GM13976 (cell line): Measurements from ENCODE around the gene SNAP47.

ENCODE experiments used
- DNase-seq: peaks from one replicate; pipeline ENCODE4 v3.0.0; 2012; ENCODE audit warnings: low spot score
- CTCF ChIP-seq: IDR thresholded peaks from 2 replicates; pipeline ENCODE4 v1.5.1; 2012; ENCODE audit warnings: borderline replicate concordance, mild to moderate bottlenecking; ENCODE audit not compliant: insufficient read depth; ENCODE audit errors: extremely low read depth, missing control alignments, control extremely low read depth
- in situ Hi-C: fragments of 300-500 bp; cut with MboI; formaldehyde crosslinking; loops from one replicate; pipeline ENCODE4 v1.12.0; 2022; ENCODE audit warnings: low sequenced_read_pairs, mixed read lengths, inconsistent platforms; ENCODE audit not compliant: unreplicated experiment

Gene SNAP47

GRCh38 chr1:227789084-227790033 lies 54.1 kb downstream of the SNAP47 start:
- peak; percentile 21 for DNase-seq
- in situ Hi-C loops, result no loop called here
- TF ChIP-seq CTCF, result no peak

- TF ChIP-seq CTCF, result no peak
- in situ Hi-C loops, result no loop called here
- DNase-seq, result no peak
Observed at GRCh38 chr1:227790034-227790400, 54.8 kb downstream of the SNAP47 start.

GRCh38 chr1:227790868-227791267 lies 55.6 kb downstream of the SNAP47 start:
- TF ChIP-seq CTCF, result no peak
- no peak for DNase-seq
- in situ Hi-C loops, result no loop called here

GRCh38 chr1:227791425-227792143 lies 56.3 kb downstream of the SNAP47 start:
- no peak for TF ChIP-seq CTCF
- in situ Hi-C loops, result no loop called here
- no peak for DNase-seq

- DNase-seq, result peak; percentile 18
- in situ Hi-C loops, result no loop called here
- TF ChIP-seq CTCF, result no peak
Observed at GRCh38 chr1:227792216-227793078, 57.2 kb downstream of the SNAP47 start.

GRCh38 chr1:227793079-227793947 lies 58.1 kb downstream of the SNAP47 start:
- in situ Hi-C loops, result no loop called here
- peak; percentile 25 for DNase-seq
- no peak for TF ChIP-seq CTCF
